B cell (primary cell): ENCODE measurements around the gene BRMS1L. TPM values are rescaled to one million over a fixed set of nuclear protein-coding genes. Genes with fewer than 3 reads are reported as not detected.
"Not testable (repeated sequence)": the region's sequence is repeated elsewhere in the genome, so short reads cannot be mapped to it uniquely, and the experiment has no call there.

Experiments
- ATAC-seq: fragments of 200-7000 bp; cut with Tn5 transposase; one replicate; pipeline ENCODE4 v1.10.0; 2021; ENCODE audit warnings: low read depth, mild to moderate bottlenecking, moderate number of reproducible peaks, moderate library complexity
- CTCF ChIA-PET: fragments of 350-600 bp; sonication (Branson Sonifier 250); formaldehyde crosslinking; loops from one replicate; lab custom pipeline; 2021; ENCODE audit warnings: antibody characterized with exemption, inconsistent platforms; lab: Charles Lee
- POLR2A ChIA-PET: fragments of 350-600 bp; sonication (Branson Sonifier 250); formaldehyde crosslinking; loops from one replicate; lab custom pipeline; 2021; ENCODE audit warnings: antibody characterized with exemption; lab: Charles Lee
- DNase-seq: peaks from one replicate; pipeline ENCODE4 v3.0.0; 2013
- H2AFZ ChIP-seq: 2 replicates; pipeline ENCODE4 v1.6.1; 2012; ENCODE audit warnings: mild to moderate bottlenecking, low read depth, low read length; ENCODE audit not compliant: insufficient read depth, poor library complexity, severe bottlenecking
- H3K27ac ChIP-seq, 2 donors: 1 replicate in 1 of 2; 2 replicates in 1 of 2; pipeline ENCODE4 v1.5.1; 2012 to 2013; ENCODE audit warnings: low read length in 2 of 2, mild to moderate bottlenecking in 2 of 2, moderate library complexity in 1 of 2
- H3K27me3 ChIP-seq, 4 experiments: fragments of 200-600 bp in 1 of 4; sonication (generic) in 1 of 4; replicated peaks in 1 of 4; 1 replicate in 2 of 4; 2 replicates in 2 of 4; pipeline versions ENCODE4 v1.6.1 to v1.7.0; 2013 to 2016; ENCODE audit warnings: low read length in 3 of 4, mild to moderate bottlenecking in 2 of 4, mixed read lengths in 1 of 4, moderate library complexity in 1 of 4; ENCODE audit not compliant: insufficient read depth in 4 of 4, control insufficient read depth in 3 of 4; ENCODE audit errors: control extremely low read depth in 1 of 4
- H3K36me3 ChIP-seq, 2 experiments: replicated peaks in 1 of 2; 1 replicate in 1 of 2; 2 replicates in 1 of 2; pipeline versions ENCODE4 v1.6.1 to v1.7.1; 2013; ENCODE audit warnings: low read length in 1 of 2; ENCODE audit not compliant: insufficient read depth in 2 of 2, control insufficient read depth in 1 of 2; ENCODE audit errors: control extremely low read depth in 1 of 2, extremely low read depth in 1 of 2
- H3K4me1 ChIP-seq, 2 donors: fragments of 200-600 bp in 1 of 2; sonication (generic) in 1 of 2; 1 replicate in 1 of 2; 2 replicates in 1 of 2; pipeline versions ENCODE4 v1.5.1 to v1.6.1; 2013 to 2017; ENCODE audit warnings: low read length in 2 of 2; ENCODE audit not compliant: control insufficient read depth in 2 of 2, insufficient read depth in 2 of 2
- H3K4me2 ChIP-seq: replicated peaks from 2 replicates; pipeline ENCODE3; 2012; ENCODE audit warnings: mild to moderate bottlenecking, low read depth, low read length; ENCODE audit not compliant: poor library complexity, severe bottlenecking
- H3K4me3 ChIP-seq, 5 experiments: fragments of 200-600 bp in 1 of 5; sonication (generic) in 1 of 5; 1 replicate in 3 of 5; 2 replicates in 2 of 5; pipeline versions ENCODE4 v1.5.1 to v1.7.0; 2011 to 2016; ENCODE audit warnings: low read length in 4 of 5, mild to moderate bottlenecking in 4 of 5, low read depth in 2 of 5, control low read depth in 1 of 5, moderate library complexity in 1 of 5; ENCODE audit not compliant: insufficient read depth in 1 of 5; ENCODE audit errors: control extremely low read depth in 1 of 5, extremely low read depth in 1 of 5
- H3K79me2 ChIP-seq: fragments of 200-600 bp; sonication (generic); one replicate; pipeline ENCODE4 v1.6.0; 2016; ENCODE audit warnings: low read length; ENCODE audit not compliant: control insufficient read depth, insufficient read depth
- H3K9ac ChIP-seq: fragments of 200-600 bp; sonication (generic); 2 replicates; pipeline ENCODE4 v1.6.1; 2017; ENCODE audit warnings: mild to moderate bottlenecking, low read length, moderate library complexity
- H3K9me3 ChIP-seq, 3 donors: one replicate each; pipeline versions ENCODE4 v1.6.1 to v1.7.1; 2013; ENCODE audit warnings: low read length in 2 of 3; ENCODE audit not compliant: control insufficient read depth in 2 of 3, insufficient read depth in 1 of 3; ENCODE audit errors: control extremely low read depth in 1 of 3
- H4K20me1 ChIP-seq: 2 replicates; pipeline ENCODE4 v1.6.0; 2012; ENCODE audit warnings: mild to moderate bottlenecking, low read length; ENCODE audit not compliant: insufficient read depth, control insufficient read depth, poor library complexity, severe bottlenecking
- H3K27ac Mint-ChIP-seq: one replicate; pipeline ENCODE4 v1.8.0; 2021; ENCODE audit warnings: mixed read lengths
- H3K27me3 Mint-ChIP-seq: one replicate; pipeline ENCODE4 v1.8.0; 2021; ENCODE audit warnings: mixed read lengths
- H3K4me1 Mint-ChIP-seq: one replicate; pipeline ENCODE4 v1.8.0; 2021; ENCODE audit warnings: mixed read lengths
- H3K4me3 Mint-ChIP-seq: one replicate; pipeline ENCODE4 v1.8.0; 2021; ENCODE audit warnings: mixed read lengths
- H3K9me3 Mint-ChIP-seq: one replicate; pipeline ENCODE4 v1.8.0; 2022; ENCODE audit warnings: mixed read lengths; ENCODE audit not compliant: insufficient read depth
- EZH2 ChIP-seq: IDR thresholded peaks from 2 replicates; pipeline ENCODE4 v1.6.1; 2012; ENCODE audit warnings: borderline replicate concordance, low read depth, mild to moderate bottlenecking, moderate library complexity, low read length; ENCODE audit not compliant: insufficient read depth, poor library complexity, severe bottlenecking
- WGBS: methylation state at CpG from one replicate; pipeline ENCODE4 v1.1.5; 2013; ENCODE audit warnings: missing lambda C conversion rate; ENCODE audit not compliant: insufficient coverage; 5-methylcytosine and 5-hydroxymethylcytosine counted together
- intact Hi-C: fragments of 100-400 bp; cut with micrococcal nuclease; formaldehyde crosslinking; loops from one replicate; pipeline ENCODE4 v1.10.0; 2022
- polyA plus RNA-seq: library from polyadenylated mRNA; depleted of rRNA; stranded (reverse); fragments of >200 nt; gene quantifications from 2 replicates; pipeline ENCODE4 v1.2.3, GENCODE V29; 2012
- total RNA-seq, 2 donors: library from RNA; stranded (reverse); fragments of 120-200 nt in 1 of 2; gene quantifications; 1 replicate in 1 of 2; 2 replicates in 1 of 2; pipeline versions ENCODE4 v1.2.3 to v1.2.4, GENCODE V29; 2013 to 2022
- TF ChIP-seq, protein P1 (sequence below): fragments of 200-600 bp; IDR thresholded peaks from one replicate; pipeline ENCODE4 v1.8.0; 2022; ENCODE audit warnings: antibody characterized with exemption, mild to moderate bottlenecking

The BRMS1L gene
- total and polyA plus RNA-seq, 2 donors (not counting 1 experiment from before 2014, with no cell fraction given) = 1.1 to 4.7 TPM

DNA sequence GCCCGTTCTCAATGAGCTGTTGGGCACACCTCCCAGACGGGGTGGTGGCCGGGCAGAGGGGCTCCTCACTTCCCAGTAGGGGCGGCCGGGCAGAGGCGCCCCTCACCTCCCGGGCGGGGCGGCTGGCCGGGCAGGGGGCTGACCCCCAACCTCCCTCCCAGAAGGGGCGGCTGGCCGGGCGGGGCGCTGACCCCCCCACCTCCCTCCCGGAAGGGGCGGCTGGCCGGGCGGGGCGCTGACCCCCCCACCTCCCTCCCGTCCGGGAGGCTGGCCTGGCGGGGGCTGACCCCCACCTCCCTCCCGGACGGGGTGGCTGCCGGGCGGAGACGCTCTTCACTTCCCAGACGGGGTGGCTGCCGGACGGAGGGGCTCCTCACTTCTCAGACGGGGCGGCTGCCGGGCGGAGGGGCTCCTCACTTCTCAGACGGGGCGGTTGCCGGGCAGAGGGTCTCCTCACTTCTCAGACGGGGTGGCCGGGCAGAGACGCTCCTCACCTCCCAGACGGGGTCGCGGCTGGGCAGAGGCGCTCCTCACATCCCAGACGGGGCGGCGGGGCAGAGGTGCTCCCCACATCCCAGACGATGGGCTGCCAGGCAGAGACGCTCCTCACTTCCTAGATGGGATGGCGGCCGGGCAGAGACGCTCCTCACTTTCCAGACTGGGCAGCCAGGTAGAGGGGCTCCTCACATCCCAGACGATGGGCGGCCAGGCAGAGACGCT lies 1.5 kb upstream of the BRMS1L start:
- peaks cover 7 to 11% of the 10 kb centered on the region in 2 donors for H3K4me1 ChIP-seq
- not testable (repeated sequence) for H3K27me3 Mint-ChIP-seq, H3K9ac ChIP-seq, H3K36me3 ChIP-seq, H3K9me3 ChIP-seq, H3K9me3 Mint-ChIP-seq, H3K4me3 Mint-ChIP-seq, H2AFZ ChIP-seq, H3K79me2 ChIP-seq, H3K27ac ChIP-seq, DNase-seq, H3K4me2 ChIP-seq, H3K27me3 ChIP-seq, H4K20me1 ChIP-seq, ATAC-seq, H3K4me3 ChIP-seq, H3K27ac Mint-ChIP-seq
- 96% methylated on average over 4 of the region's 55 CpGs for WGBS
- intact Hi-C loops = loop anchor here (5.0 to 10.0 kb wide), 4 partner anchors 498 to 1287 kb away; partner anchors contain the start of genes BAZ1A, EAPP, MBIP and SNX6
- peaks cover 25% of the 10 kb centered on the region for H3K4me1 Mint-ChIP-seq
- POLR2A ChIA-PET = interaction anchor here (0.6 kb wide), 1 partner anchor 533 kb away, joined by 8 read pairs; no protein-coding TSS in a partner anchor
- CTCF ChIA-PET = interaction anchor here (1.9 kb wide), 1 partner anchor 17 kb away, joined by 4 read pairs; no protein-coding TSS in a partner anchor

GRCh38 chr14:35825968-35826217 lies 245 bp upstream of the BRMS1L start:
- peaks cover 25% of the 10 kb centered on the region for H3K4me1 Mint-ChIP-seq
- peak overlapping the region; percentile 71 for H3K9ac ChIP-seq
- no peaks in the 10 kb centered on the region for H3K36me3 ChIP-seq
- ChIA-PET POLR2A (interaction anchor here (1.0 to 1.6 kb wide), 5 partner anchors 17 to 780 kb away, joined by 3 to 7 read pairs (median 4); partner anchors contain the start of genes FAM177A1, NFKBIA, PPP2R3C and PRORP), CTCF (interaction anchor here (0.7 to 3.5 kb wide), 7 partner anchors 9 to 953 kb away, joined by 3 to 31 read pairs (median 4); partner anchors contain the start of gene RALGAPA1)
- H3K9me3 ChIP-seq = no peaks in the 10 kb centered on the region
- DNase-seq (no peak), ATAC-seq (no peak)
- peaks cover 7 to 11% of the 10 kb centered on the region in 2 donors for H3K4me1 ChIP-seq
- no peaks in the 10 kb centered on the region for H4K20me1 ChIP-seq
- intact Hi-C loops = loop anchor here (1.0 to 10.0 kb wide), 11 partner anchors 17 to 1363 kb away; partner anchors contain the start of genes BAZ1A, EAPP, FAM177A1 and MBIP
- H3K4me3 Mint-ChIP-seq = peak overlapping the region; percentile 89
- H3K9me3 Mint-ChIP-seq = no peaks in the 10 kb centered on the region
- TF ChIP-seq, protein P1, sequence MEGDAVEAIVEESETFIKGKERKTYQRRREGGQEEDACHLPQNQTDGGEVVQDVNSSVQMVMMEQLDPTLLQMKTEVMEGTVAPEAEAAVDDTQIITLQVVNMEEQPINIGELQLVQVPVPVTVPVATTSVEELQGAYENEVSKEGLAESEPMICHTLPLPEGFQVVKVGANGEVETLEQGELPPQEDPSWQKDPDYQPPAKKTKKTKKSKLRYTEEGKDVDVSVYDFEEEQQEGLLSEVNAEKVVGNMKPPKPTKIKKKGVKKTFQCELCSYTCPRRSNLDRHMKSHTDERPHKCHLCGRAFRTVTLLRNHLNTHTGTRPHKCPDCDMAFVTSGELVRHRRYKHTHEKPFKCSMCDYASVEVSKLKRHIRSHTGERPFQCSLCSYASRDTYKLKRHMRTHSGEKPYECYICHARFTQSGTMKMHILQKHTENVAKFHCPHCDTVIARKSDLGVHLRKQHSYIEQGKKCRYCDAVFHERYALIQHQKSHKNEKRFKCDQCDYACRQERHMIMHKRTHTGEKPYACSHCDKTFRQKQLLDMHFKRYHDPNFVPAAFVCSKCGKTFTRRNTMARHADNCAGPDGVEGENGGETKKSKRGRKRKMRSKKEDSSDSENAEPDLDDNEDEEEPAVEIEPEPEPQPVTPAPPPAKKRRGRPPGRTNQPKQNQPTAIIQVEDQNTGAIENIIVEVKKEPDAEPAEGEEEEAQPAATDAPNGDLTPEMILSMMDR = no peak
- TF ChIP-seq EZH2 = no peak
- peak overlapping the region; percentile 93 for H2AFZ ChIP-seq
- H3K27ac Mint-ChIP-seq = peak overlapping the region; percentile 91
- H3K4me3 ChIP-seq = peak overlapping the region; percentile 81 to 100 (median 90)
- 2% methylated on average over 6 of the region's 6 CpGs for WGBS
- peak overlapping the region; percentile 80 for H3K4me2 ChIP-seq
- no peaks in the 10 kb centered on the region for H3K27me3 Mint-ChIP-seq
- no peaks in the 10 kb centered on the region for H3K27me3 ChIP-seq
- peaks cover 11% of the 10 kb centered on the region for H3K79me2 ChIP-seq
- peak overlapping the region; percentile 20 to 64 for H3K27ac ChIP-seq
